ENCODE measurements around the gene SSBP2. TPM values are rescaled to one million over a fixed set of nuclear protein-coding genes. Genes with fewer than 3 reads are reported as not detected.

Gene SSBP2
- total and polyA plus RNA-seq, 2 of the 8 experiments (the other 6 are each of a cell fraction or from before 2014, with no cell fraction given), result 21.5 to 36.2 TPM

- Histone ChIP-seq H2AK5ac (ENCODE audit: low read depth, low read length) (no peak overlapping the region), H2AFZ (ENCODE audit: low read length) (no peak overlapping the region), H4K20me1 (replicated peaks in 1 of 2; ENCODE audit: control insufficient read depth in 1 of 2, insufficient read depth in 2 of 2, low read length in 2 of 2) (no peaks in the 10 kb centered on the region), H3K56ac (replicated peaks; ENCODE audit: insufficient read length, low read depth, low read length) (no peak overlapping the region), H3K14ac (ENCODE audit: insufficient read length) (no peak overlapping the region), H2BK120ac (replicated peaks; ENCODE audit: low read depth, low read length) (no peak overlapping the region), H2BK12ac (ENCODE audit: low read depth, low read length) (no peak overlapping the region), H3K4me2 (ENCODE audit: insufficient read depth in 1 of 2, low read depth in 2 of 2, low read length in 2 of 2) (no peak overlapping the region), H3K9me3 (ENCODE audit: insufficient read depth in 2 of 2, low read depth in 1 of 2, low read length in 1 of 2) (no peaks in the 10 kb centered on the region), H3K79me2 (ENCODE audit: control insufficient read depth in 1 of 2, insufficient read depth in 2 of 2, low read length in 2 of 2) (no peaks in the 10 kb centered on the region), H3K27ac (ENCODE audit: low read depth, low read length) (no peak overlapping the region), H3K23ac (ENCODE audit: insufficient read length) (no peak overlapping the region), H3K36me3 (ENCODE audit: control insufficient read depth in 2 of 4, insufficient read depth in 4 of 4, low read length in 3 of 4) (no peaks in the 10 kb centered on the region), H2BK20ac (ENCODE audit: low read length) (no peak overlapping the region), H3K4me3 (ENCODE audit: extremely low read depth in 1 of 4, insufficient read depth in 2 of 4, low read depth in 3 of 4, low read length in 4 of 4) (no peak overlapping the region), H3K18ac (ENCODE audit: extremely low read depth, low read length) (no peak overlapping the region), H3K27me3 (replicated peaks in 1 of 4; ENCODE audit: control insufficient read depth in 3 of 4, extremely low read depth in 1 of 4, insufficient read depth in 3 of 4, low read length in 3 of 4) (no peaks in the 10 kb centered on the region), H2BK15ac (ENCODE audit: low read length) (no peak overlapping the region), H4K5ac (ENCODE audit: insufficient read length, low read depth, low read length) (no peak overlapping the region), H3K9ac (replicated peaks in 1 of 4; ENCODE audit: extremely low read depth in 1 of 4, low read depth in 3 of 4, low read length in 3 of 4) (no peak overlapping the region), H3K23me2 (ENCODE audit: low read depth, low read length) (no peaks in the 10 kb centered on the region; the same call in 1 of the 2 replicates), H2BK5ac (ENCODE audit: low read depth, low read length) (no peak overlapping the region), H3K4ac (replicated peaks; ENCODE audit: insufficient read length, low read depth, low read length) (no peak overlapping the region), H3K4me1 (replicated peaks in 1 of 4; ENCODE audit: control insufficient read depth in 3 of 4, insufficient read depth in 4 of 4, low read length in 3 of 4) (peaks cover 0 to 9% (median 0%) of the 10 kb centered on the region in 4 experiments; a peak in 1 of 7 replicates), H4K8ac (ENCODE audit: extremely low read depth, insufficient read depth, low read length) (no peak overlapping the region), H4K91ac (replicated peaks; ENCODE audit: insufficient read length, low read length) (no peak overlapping the region), H3K79me1 (ENCODE audit: low read depth, low read length) (no peaks in the 10 kb centered on the region; the same call in 1 of the 2 replicates)
- DNase-seq (ENCODE audit: low read depth in 1 of 2, low spot score in 2 of 2) (no peak), FAIRE-seq (no peak)
- TF ChIP-seq TBP (IDR thresholded peaks at IDR 0.05; ENCODE audit: low read depth, low read length), result no peak
- ChIA-PET CTCF (ENCODE audit: partially characterized antibody) (interaction anchor here (1.1 to 1.7 kb wide), 2 partner anchors 19 to 88 kb away, joined by 4 to 7 read pairs; no protein-coding TSS in a partner anchor), POLR2A (ENCODE audit: partially characterized antibody) (no interaction called here)
- 93% methylated on average over 2 of the region's 2 CpGs; no CpG with 5 or more reads in 1 of the 2 experiments for WGBS, 2 experiments (ENCODE audit: extremely low coverage in 1 of 2, insufficient coverage in 1 of 2, insufficient read length in 1 of 2, insufficient replicate concordance in 2 of 2, low coverage in 1 of 2, low lambda C conversion rate in 2 of 2, missing lambda C conversion rate in 1 of 2)
Observed at GRCh38 chr5:81768935-81769452, 18.1 kb upstream of the SSBP2 start.
